Stimulated activated CD4-positive, alpha-beta T cell treated with anti-CD3 and anti-CD28 coated beads, Interleukin-2, amount 100 ng/mL, for 48 hours (primary cell): ENCODE measurements around the gene CIB2.

Experiments used
- DNase-seq, 2 donors: peaks; one replicate each; pipeline ENCODE4 v3.0.0-alpha.2; 2020

Gene CIB2

GRCh38 chr15:78082743-78083110 lies 48.5 kb downstream of the CIB2 start:
- DNase-seq, result no peak

GRCh38 chr15:78082106-78082742 lies 49.0 kb downstream of the CIB2 start:
- no peak for DNase-seq

- no peak for DNase-seq
Measured at GRCh38 chr15:78080088-78080460, 51.2 kb downstream of the CIB2 start.

- DNase-seq, result no peak
Measured at GRCh38 chr15:78079298-78080087, 51.8 kb downstream of the CIB2 start.

GRCh38 chr15:78077871-78078210 lies 53.4 kb downstream of the CIB2 start:
- no peak for DNase-seq

- DNase-seq, result peak; percentile 59 to 67
Measured at GRCh38 chr15:78077053-78077870, 54.0 kb downstream of the CIB2 start, which contains the start of gene TBC1D2B. Gene TBC1D2B (minus strand): TSS chr15:78077711. CDS start chr15:78077652, 59 bp downstream.

- DNase-seq, result no peak
Measured at GRCh38 chr15:78076231-78077052, 54.8 kb downstream of the CIB2 start.

- no peak for DNase-seq
Measured at GRCh38 chr15:78075490-78076230, 55.6 kb downstream of the CIB2 start.

GRCh38 chr15:78073046-78073787 lies 58.0 kb downstream of the CIB2 start:
- no peak for DNase-seq

GRCh38 chr15:78072080-78072892 lies 59.0 kb downstream of the CIB2 start:
- DNase-seq, result no peak

GRCh38 chr15:78071383-78071782 lies 59.9 kb downstream of the CIB2 start:
- DNase-seq, result no peak

GRCh38 chr15:78070049-78070700 lies 61.1 kb downstream of the CIB2 start:
- DNase-seq, result no peak

- no peak for DNase-seq
Measured at GRCh38 chr15:78069462-78070029, 61.7 kb downstream of the CIB2 start.

GRCh38 chr15:78069052-78069414 lies 62.2 kb downstream of the CIB2 start:
- DNase-seq, result no peak

- no peak for DNase-seq
Measured at GRCh38 chr15:78067328-78068228, 63.7 kb downstream of the CIB2 start.

GRCh38 chr15:78065973-78066946 lies 65.0 kb downstream of the CIB2 start:
- no peak for DNase-seq

GRCh38 chr15:78065284-78065872 lies 65.9 kb downstream of the CIB2 start:
- no peak for DNase-seq
